Spinal cord (tissue), 10 donors: ENCODE measurements around the gene TMEM255B. TPM values are rescaled to one million over a fixed set of nuclear protein-coding genes. Genes with fewer than 3 reads are reported as not detected.

ENCODE experiments used
- DNase-seq, 6 donors: peaks; one replicate each; pipeline versions ENCODE4 v3.0.0 to v3.0.0-alpha.2; 2013 to 2015; ENCODE audit warnings: low spot score in 6 of 6, low read depth in 4 of 6
- H3K27ac ChIP-seq: one replicate; pipeline ENCODE4 v1.5.1; 2013; ENCODE audit warnings: low read depth, low read length, control low read depth
- H3K27me3 ChIP-seq: one replicate; pipeline ENCODE4 v1.6.1; 2013; ENCODE audit warnings: low read length; ENCODE audit not compliant: control insufficient read depth, insufficient read depth
- H3K36me3 ChIP-seq: one replicate; pipeline ENCODE4 v1.6.1; 2013; ENCODE audit warnings: low read length; ENCODE audit not compliant: control insufficient read depth, insufficient read depth
- H3K4me1 ChIP-seq: one replicate; pipeline ENCODE4 v1.6.1; 2013; ENCODE audit warnings: low read length; ENCODE audit not compliant: control insufficient read depth, insufficient read depth
- H3K4me3 ChIP-seq: one replicate; pipeline ENCODE4 v1.5.1; 2013; ENCODE audit warnings: low read depth, low read length, control low read depth
- H3K9me3 ChIP-seq: one replicate; pipeline ENCODE4 v1.6.1; 2013; ENCODE audit warnings: low read length; ENCODE audit not compliant: control insufficient read depth, insufficient read depth
- WGBS: methylation state at CpG from one replicate; pipeline ENCODE4 v1.1.5; 2013; ENCODE audit warnings: missing lambda C conversion rate; ENCODE audit not compliant: insufficient coverage; 5-methylcytosine and 5-hydroxymethylcytosine counted together
- polyA plus RNA-seq, 2 donors: library from polyadenylated mRNA; unstranded; fragments of 120-200 nt; gene quantifications; one replicate each; pipeline ENCODE4 v1.2.1, GENCODE V29; 2013; ENCODE audit not compliant: insufficient read length in 2 of 2
- total RNA-seq, 2 donors: library from RNA; depleted of rRNA in 1 of 2; stranded (reverse); fragments of 120-200 nt in 1 of 2; fragments of >200 nt in 1 of 2; gene quantifications; one replicate each; pipeline versions ENCODE4 v1.2.3 to v1.2.4, GENCODE V29; 2013 to 2014
- donor health status: healthy.

The TMEM255B gene
- total and polyA plus RNA-seq, 4 donors = 1.4 to 5.6 (median 3.4) TPM

DNA sequence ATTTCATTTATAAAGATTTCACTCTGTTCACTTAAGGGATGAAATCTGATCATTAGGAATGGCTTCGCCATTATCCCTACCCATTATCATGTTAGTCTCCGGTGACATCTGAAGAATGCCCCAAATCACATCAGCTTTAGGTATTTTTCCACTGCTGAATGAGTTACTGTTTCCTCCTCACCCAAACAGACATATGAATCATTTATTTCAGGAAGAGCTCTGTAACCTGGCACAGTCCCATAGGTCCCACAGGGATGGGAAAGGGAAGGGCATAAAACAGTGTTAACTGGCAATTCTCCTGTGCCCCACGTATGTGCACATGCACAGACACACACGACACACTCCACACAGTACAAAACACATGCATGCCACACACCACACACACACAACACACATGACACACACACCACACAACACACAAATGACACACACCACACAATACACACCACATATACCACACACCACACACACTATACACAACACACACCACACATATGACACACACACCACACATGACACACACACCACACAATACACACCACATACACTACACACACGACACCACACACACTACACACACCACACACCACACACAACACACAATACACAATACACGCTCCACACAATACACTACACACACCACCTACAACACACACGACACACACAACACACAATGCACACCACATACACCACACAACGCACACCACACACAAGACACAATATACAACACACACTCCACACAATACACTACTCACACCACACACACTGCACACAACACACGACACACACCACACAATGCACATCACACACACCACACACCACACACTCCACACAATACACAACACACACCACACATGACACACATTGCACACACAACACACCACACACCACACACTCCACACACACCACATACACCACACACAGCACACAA is 15.4 kb downstream of the TMEM255B start:
- Histone ChIP-seq H3K4me3 (no peak overlapping the region), H3K4me1 (no peaks in the 10 kb centered on the region), H3K36me3 (peaks cover 2% of the 10 kb centered on the region), H3K9me3 (no peaks in the 10 kb centered on the region), H3K27me3 (peaks cover 14% of the 10 kb centered on the region), H3K27ac (no peak overlapping the region)
- WGBS = 82% methylated on average over 9 of the region's 9 CpGs
- DNase-seq = peak in 1 of 6 donors; percentile 26

DNA sequence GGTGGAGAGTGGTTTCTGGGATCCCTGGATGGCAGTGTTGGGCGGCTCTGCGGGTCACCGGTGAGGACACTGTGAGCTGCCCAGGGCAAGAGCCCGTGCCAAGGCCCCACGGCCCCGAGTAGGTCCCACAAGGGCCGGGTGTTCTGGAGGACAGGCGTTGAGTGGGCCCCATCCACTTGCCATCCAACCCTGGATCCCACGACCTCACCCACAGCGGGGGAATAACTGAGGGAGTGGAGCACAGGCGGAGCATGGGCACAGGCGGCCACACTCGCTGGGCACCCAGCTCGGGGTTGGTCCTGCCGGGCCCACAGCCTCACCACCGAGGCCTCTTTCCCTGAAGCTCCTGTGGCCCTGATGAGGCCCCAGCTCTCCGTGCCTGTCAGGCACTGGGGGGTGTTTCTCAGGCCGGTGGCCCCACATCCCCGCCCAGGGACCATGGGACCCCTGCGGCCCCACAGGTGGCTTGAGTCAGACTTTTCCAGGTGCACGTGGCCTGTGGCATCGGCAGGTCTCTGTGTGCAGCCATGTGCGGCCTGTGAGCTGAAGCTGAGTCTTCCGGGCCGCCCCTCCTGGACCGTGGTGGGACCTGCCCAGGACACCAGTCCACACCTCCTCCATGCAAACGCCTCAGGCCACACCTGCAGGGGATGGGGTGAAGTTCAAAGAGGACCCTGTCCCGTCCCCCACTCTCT is 16.6 kb downstream of the TMEM255B start:
- 89% methylated on average over 24 of the region's 28 CpGs for WGBS
- Histone ChIP-seq H3K27ac (no peak overlapping the region), H3K4me1 (no peaks in the 10 kb centered on the region), H3K9me3 (no peaks in the 10 kb centered on the region), H3K27me3 (peaks cover 14% of the 10 kb centered on the region), H3K4me3 (no peak overlapping the region), H3K36me3 (peaks cover 2% of the 10 kb centered on the region)
- no peak for DNase-seq

DNA sequence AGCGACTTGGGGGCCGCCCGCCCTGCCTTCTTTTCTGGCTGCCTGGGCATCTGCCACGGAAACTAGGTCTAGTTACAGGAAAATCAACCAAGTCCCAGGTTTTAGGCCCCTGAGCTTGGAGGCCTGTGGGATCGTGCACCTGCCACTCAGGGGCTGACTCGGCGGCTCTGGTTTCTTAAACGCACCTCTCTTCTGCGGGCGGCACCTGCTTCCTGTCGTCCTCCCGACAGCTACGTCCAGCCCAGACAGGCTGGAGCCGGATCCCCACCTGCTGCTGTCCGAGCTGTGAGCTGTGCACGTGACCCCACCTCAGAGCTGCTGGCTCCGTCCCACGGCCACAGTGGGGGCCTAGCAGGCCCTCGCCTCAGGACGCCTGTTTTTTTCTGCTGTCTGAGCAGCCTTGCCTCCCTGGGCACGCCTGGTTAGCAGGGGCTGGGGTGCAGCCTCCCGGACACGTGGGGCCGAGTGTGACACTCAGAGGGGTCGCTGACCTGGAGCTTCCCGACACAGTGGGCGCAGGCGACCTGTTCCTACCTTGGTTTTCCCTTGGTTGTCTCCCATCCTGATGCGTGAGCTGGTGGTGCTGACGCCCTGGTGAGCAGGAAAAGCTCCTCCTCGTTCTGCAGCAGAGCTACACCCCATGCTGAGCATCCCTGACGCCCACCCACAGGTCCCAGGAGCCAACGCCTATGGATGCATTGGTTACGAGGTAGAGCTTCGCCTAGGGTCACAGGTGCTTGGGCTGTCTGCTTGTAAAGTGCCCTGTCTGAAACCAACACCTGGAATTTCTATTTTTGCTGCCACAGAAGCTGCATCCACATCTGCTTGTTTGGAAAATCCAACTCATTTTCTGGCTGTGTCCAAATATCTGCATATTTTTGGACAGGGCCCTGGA is 17.5 kb downstream of the TMEM255B start:
- 79% methylated on average over 35 of the region's 35 CpGs for WGBS
- Histone ChIP-seq H3K4me3 (no peak overlapping the region), H3K4me1 (no peaks in the 10 kb centered on the region), H3K27me3 (peaks cover 14% of the 10 kb centered on the region), H3K27ac (no peak overlapping the region), H3K9me3 (no peaks in the 10 kb centered on the region), H3K36me3 (peaks cover 2% of the 10 kb centered on the region)
- DNase-seq = no peak

DNA sequence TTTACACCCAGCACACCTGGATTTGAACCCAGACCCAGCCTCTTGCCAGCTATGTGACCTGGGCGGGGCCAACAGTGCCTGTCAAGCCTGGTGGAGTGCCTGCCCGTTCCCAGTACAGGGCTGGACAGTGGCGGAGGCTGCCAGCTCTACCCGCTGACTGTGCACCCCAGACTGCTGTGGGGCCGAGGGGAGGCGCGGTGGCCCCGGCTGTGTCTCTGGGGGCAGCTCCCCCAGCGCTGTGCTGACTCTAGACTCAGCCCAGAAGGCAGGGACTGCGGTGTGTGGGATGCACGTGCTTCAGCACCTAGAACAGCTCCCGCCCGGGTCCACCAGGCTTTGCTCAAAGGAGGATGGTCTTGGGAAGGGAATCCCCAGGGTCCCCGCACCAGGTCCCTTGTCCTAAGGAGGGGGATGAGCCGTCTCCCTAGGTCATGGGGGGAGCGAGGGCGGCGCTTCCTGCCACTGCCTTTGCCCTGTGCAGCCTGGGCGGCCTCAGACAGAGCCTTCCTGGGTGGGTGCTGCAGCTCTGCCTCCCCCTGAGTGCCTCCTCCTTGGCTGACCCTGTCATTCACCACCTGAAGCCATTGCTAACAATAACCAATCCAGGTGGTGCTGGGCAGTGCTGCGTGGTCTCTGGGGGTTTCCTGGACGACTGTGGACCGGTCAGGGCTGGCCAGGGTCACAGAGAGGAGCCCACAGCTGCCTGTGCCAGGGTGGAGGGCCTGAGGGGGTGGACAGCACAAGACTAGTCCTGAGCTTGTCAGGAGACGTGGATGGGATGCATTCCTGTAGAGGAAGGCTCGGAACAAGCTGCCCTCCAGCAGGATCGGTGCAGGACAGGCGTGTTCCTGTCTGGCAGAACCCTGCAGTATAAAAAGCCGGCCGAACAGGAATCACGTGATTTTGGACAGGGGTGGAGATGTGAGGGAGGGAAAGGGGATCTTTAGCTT is 18.6 kb downstream of the TMEM255B start:
- WGBS = 37% methylated on average over 28 of the region's 29 CpGs
- DNase-seq = peak in 1 of 6 donors; percentile 23

DNA sequence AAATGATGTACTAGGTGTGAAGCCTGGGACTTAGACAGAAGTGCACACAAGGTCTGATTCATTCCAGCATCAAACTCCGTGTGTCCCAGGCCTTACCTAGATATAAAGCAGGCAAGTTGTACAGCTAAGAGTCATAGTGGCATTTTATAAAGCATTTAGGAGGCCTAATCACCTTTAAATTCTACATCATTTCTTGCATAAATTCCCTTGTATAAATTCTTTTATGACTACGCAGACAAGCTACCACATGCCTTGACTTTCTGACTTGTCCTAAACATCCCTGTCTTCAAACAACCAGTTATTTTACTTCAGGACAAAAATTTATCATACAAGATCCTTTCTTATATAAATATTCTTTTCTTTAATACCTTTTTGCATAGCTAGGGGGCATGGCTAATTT is 22.5 kb downstream of the TMEM255B start:
- no peak overlapping the region for H3K4me3 ChIP-seq
- H3K9me3 ChIP-seq = no peaks in the 10 kb centered on the region
- 75% methylated on average over 2 of the region's 2 CpGs for WGBS
- H3K27me3 ChIP-seq = peaks cover 14% of the 10 kb centered on the region
- H3K27ac ChIP-seq = no peak overlapping the region
- no peaks in the 10 kb centered on the region for H3K36me3 ChIP-seq
- H3K4me1 ChIP-seq = no peaks in the 10 kb centered on the region
- no peak for DNase-seq

More for the DNA sequence above, 18.6 kb downstream of the TMEM255B start:
- Histone ChIP-seq H3K4me1 (no peaks in the 10 kb centered on the region), H3K9me3 (no peaks in the 10 kb centered on the region), H3K4me3 (no peak overlapping the region), H3K27ac (no peak overlapping the region), H3K36me3 (peaks cover 2% of the 10 kb centered on the region), H3K27me3 (peaks cover 14% of the 10 kb centered on the region)

DNA sequence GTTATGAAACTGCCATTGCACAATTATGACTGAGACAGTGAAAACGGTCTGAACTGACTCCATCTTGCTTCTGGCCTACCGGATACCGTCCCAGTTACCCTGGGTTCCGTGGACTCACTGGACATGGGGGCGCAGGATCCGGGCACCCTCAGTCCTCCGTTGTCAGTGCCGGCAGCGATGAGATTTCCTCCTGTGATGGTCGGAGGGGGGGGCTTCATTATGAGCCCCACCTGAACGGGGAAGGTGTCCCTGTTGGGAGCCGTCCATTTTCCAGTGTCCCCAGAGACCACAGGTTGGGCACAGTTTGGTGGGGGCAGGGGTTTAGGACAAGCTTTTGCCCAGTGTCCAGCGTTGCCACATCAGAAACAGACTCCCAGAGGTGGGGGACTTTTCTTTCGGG is 23.4 kb downstream of the TMEM255B start:
- H3K27me3 ChIP-seq = peaks cover 11% of the 10 kb centered on the region
- no peaks in the 10 kb centered on the region for H3K4me1 ChIP-seq
- H3K9me3 ChIP-seq = no peaks in the 10 kb centered on the region
- WGBS = 73% methylated on average over 10 of the region's 14 CpGs
- DNase-seq = no peak
- H3K27ac ChIP-seq = no peak overlapping the region
- no peaks in the 10 kb centered on the region for H3K36me3 ChIP-seq
- H3K4me3 ChIP-seq = no peak overlapping the region

DNA sequence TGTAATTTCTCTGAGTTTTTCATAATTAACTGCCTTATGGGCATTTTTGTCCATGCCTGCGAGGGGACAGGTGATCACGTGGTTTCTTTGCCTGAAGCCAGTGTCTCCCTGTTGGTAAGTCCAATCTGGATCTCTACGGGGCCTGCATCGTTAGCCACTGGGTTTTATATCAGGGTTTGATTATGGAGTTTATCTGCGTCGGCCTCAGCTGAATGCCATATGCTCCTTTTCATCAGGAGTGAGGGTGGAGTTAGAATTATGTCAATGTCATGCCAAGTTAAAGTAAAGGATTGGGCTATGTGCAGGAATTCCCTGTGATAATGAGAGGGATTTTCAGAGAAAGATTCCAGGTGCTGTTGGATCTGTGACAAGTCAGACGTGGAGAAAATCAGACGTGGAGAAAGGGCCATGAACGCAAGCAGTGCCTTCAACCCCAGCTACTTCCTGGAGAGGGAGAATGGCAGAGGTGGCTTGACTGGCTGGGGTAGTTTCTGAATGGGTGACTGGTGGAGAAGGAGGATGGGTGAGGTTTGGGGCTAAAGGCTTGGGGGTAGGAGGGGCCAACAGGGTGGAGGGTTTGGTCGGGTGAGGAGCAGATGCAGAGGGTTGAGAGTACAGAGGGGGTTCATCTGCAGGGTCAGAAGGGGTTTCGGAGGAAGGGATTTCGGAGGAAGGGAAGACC is 24.3 kb downstream of the TMEM255B start:
- Histone ChIP-seq H3K27ac (no peak overlapping the region), H3K4me1 (no peaks in the 10 kb centered on the region), H3K27me3 (peaks cover 4% of the 10 kb centered on the region), H3K4me3 (no peak overlapping the region), H3K9me3 (no peaks in the 10 kb centered on the region), H3K36me3 (no peaks in the 10 kb centered on the region)
- WGBS = 75% methylated on average over 12 of the region's 12 CpGs
- no peak for DNase-seq

DNA sequence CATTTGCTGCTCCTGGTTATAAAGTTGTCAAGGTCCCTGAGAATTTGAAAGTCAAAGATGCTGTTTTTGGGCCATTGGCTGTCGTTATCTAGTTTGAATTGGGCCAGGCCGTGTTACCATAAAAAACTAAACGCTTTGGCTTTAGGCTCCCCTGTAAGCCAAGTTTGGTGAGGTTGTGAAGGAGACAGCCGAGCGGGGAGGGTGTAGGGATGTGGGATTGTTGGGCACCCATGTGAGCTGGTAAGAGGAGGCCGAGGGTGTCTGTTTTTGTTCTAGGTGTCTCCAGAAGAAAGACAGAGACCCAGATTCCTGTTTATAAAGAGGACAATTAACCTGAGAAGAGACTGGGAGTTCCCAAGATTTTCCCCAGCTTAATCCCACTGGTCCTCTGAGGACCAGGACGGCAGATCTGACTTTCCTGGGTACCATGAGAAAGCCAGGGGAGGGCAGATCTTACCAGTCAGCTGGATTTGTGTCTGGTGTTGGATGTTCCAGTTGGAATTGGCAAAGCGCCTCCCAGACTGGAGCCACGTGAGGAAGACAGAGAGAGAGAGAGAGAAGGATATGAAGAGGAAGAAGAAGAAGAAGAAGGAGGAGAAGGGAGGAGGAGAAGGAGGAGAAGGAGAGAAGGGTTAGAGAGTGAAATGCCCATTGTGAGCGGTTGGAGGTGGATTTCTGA is 25.1 kb downstream of the TMEM255B start:
- H3K36me3 ChIP-seq = no peaks in the 10 kb centered on the region
- H3K4me1 ChIP-seq = no peaks in the 10 kb centered on the region
- WGBS = 76% methylated on average over 10 of the region's 10 CpGs
- H3K9me3 ChIP-seq = no peaks in the 10 kb centered on the region
- no peak for DNase-seq
- H3K4me3 ChIP-seq = no peak overlapping the region
- peaks cover 4% of the 10 kb centered on the region for H3K27me3 ChIP-seq
- H3K27ac ChIP-seq = no peak overlapping the region
